Mesothelial cell of epicardium (in vitro differentiated cells): ENCODE results near the gene TRAK2. TPM values are rescaled to one million over a fixed set of nuclear protein-coding genes. Genes with fewer than 3 reads are reported as not detected.

Experiments
- DNase-seq, 2 experiments: peaks; one replicate each; pipeline ENCODE4 v3.0.0; 2021; ENCODE audit warnings: low spot score in 2 of 2; ENCODE audit not compliant: unreplicated experiment in 2 of 2
- H3K27ac Mint-ChIP-seq: 2 replicates; pipeline ENCODE4 v1.8.0; 2021; ENCODE audit warnings: mixed read lengths
- H3K27me3 Mint-ChIP-seq: 2 replicates; pipeline ENCODE4 v1.8.0; 2021; ENCODE audit warnings: low read depth, mixed read lengths
- H3K36me3 Mint-ChIP-seq: 2 replicates; pipeline ENCODE4 v1.8.0; 2021; ENCODE audit warnings: mixed read lengths
- H3K4me1 Mint-ChIP-seq: 2 replicates; pipeline ENCODE4 v1.8.0; 2021; ENCODE audit warnings: mixed read lengths
- H3K4me3 Mint-ChIP-seq: 2 replicates; pipeline ENCODE4 v1.8.0; 2021; ENCODE audit warnings: mild to moderate bottlenecking, moderate library complexity, mixed read lengths
- H3K9me3 Mint-ChIP-seq: 2 replicates; pipeline ENCODE4 v1.8.0; 2021; ENCODE audit warnings: mixed read lengths
- CTCF ChIP-seq: fragments of 200-600 bp; sonication (generic); IDR thresholded peaks from one replicate; pipeline ENCODE4 v1.5.0; 2021; ENCODE audit warnings: antibody characterized with exemption; ENCODE audit not compliant: unreplicated experiment
- total RNA-seq: library from RNA; stranded (reverse); gene quantifications from 3 replicates; pipeline ENCODE4 v1.2.1, GENCODE V29; 2021

TRAK2 gene
- total RNA-seq, 1 donor from 2014 or later = 21.5 TPM

- Mint-ChIP-seq H3K27me3 (no peaks in the 10 kb centered on the region), H3K9me3 (peaks cover 22% of the 10 kb centered on the region), H3K36me3 (peaks cover 45% of the 10 kb centered on the region), H3K4me1 (peaks cover 6% of the 10 kb centered on the region), H3K27ac (no peak overlapping the region), H3K4me3 (no peak overlapping the region)
- TF ChIP-seq CTCF = no peak
- no peak for DNase-seq
Measured at GRCh38 chr2:201458381-201458780, 7.1 kb upstream of the TRAK2 start.

- Mint-ChIP-seq H3K4me1 (peaks cover 28% of the 10 kb centered on the region), H3K27ac (no peak overlapping the region), H3K4me3 (peak overlapping the region; percentile 93), H3K9me3 (no peaks in the 10 kb centered on the region), H3K27me3 (no peaks in the 10 kb centered on the region), H3K36me3 (peaks cover 2% of the 10 kb centered on the region)
- no peak for DNase-seq
- TF ChIP-seq CTCF = no peak
Measured at GRCh38 chr2:201452922-201453643, 1.8 kb upstream of the TRAK2 start.

GRCh38 chr2:201452058-201452921 is 1.0 kb upstream of the TRAK2 start:
- H3K27ac Mint-ChIP-seq = peak overlapping the region; percentile 96
- TF ChIP-seq CTCF = no peak
- H3K27me3 Mint-ChIP-seq = no peaks in the 10 kb centered on the region
- H3K4me1 Mint-ChIP-seq = peaks cover 28% of the 10 kb centered on the region
- no peaks in the 10 kb centered on the region for H3K9me3 Mint-ChIP-seq
- peaks cover 2% of the 10 kb centered on the region for H3K36me3 Mint-ChIP-seq
- no peak for DNase-seq
- peak overlapping the region; percentile 93 for H3K4me3 Mint-ChIP-seq

GRCh38 chr2:201450954-201451291 is 335 bp downstream of the TRAK2 start:
- H3K9me3 Mint-ChIP-seq = no peaks in the 10 kb centered on the region
- H3K27me3 Mint-ChIP-seq = no peaks in the 10 kb centered on the region
- peaks cover 35% of the 10 kb centered on the region for H3K4me1 Mint-ChIP-seq
- H3K27ac Mint-ChIP-seq = peak overlapping the region; percentile 92
- peak overlapping the region; percentile 95 for H3K4me3 Mint-ChIP-seq
- no peak for DNase-seq
- H3K36me3 Mint-ChIP-seq = peaks cover 2% of the 10 kb centered on the region
- TF ChIP-seq CTCF = no peak

- H3K27ac Mint-ChIP-seq = no peak overlapping the region
- H3K4me3 Mint-ChIP-seq = no peak overlapping the region
- H3K9me3 Mint-ChIP-seq = no peaks in the 10 kb centered on the region
- no peak for DNase-seq
- no peaks in the 10 kb centered on the region for H3K27me3 Mint-ChIP-seq
- no peak for TF ChIP-seq CTCF
- peaks cover 2% of the 10 kb centered on the region for H3K36me3 Mint-ChIP-seq
- H3K4me1 Mint-ChIP-seq = peaks cover 33% of the 10 kb centered on the region
Measured at GRCh38 chr2:201448701-201449100, 2.6 kb downstream of the TRAK2 start.
